SU-DHL-6 (cell line): Measurements from ENCODE around the gene AGPAT2.

Source experiments
- H2AFZ ChIP-seq: fragments of 200-600 bp; sonication (generic); 2 replicates; pipeline ENCODE4 v1.6.1; 2014; ENCODE audit warnings: low read depth, mild to moderate bottlenecking, moderate library complexity, mixed read lengths, antibody characterized with exemption, low read length; ENCODE audit not compliant: severe bottlenecking
- H3F3A ChIP-seq: fragments of 200-600 bp; shearing (Covaris generic); 2 replicates; pipeline ENCODE4 v1.6.0; 2016; ENCODE audit warnings: antibody characterized with exemption, mild to moderate bottlenecking; ENCODE audit not compliant: insufficient read depth
- H3K27ac ChIP-seq: fragments of 200-600 bp; sonication (generic); 2 replicates; pipeline ENCODE4 v1.5.1; 2016; ENCODE audit warnings: low read depth, mild to moderate bottlenecking, low read length, moderate library complexity, mixed read lengths
- H3K27me3 ChIP-seq: fragments of 200-600 bp; sonication (generic), shearing (Covaris generic); 2 replicates; pipeline ENCODE4 v1.6.0; 2014; ENCODE audit warnings: mild to moderate bottlenecking, low read length
- H3K36me3 ChIP-seq: fragments of 200-600 bp; sonication (generic); 2 replicates; pipeline ENCODE4 v1.6.1; 2014; ENCODE audit warnings: mild to moderate bottlenecking, low read length, mixed read lengths
- H3K4me2 ChIP-seq: fragments of 300-600, 200-600 bp; shearing (Covaris generic), sonication (generic); 2 replicates; pipeline ENCODE4 v1.6.0; 2014; ENCODE audit warnings: low read length, low read depth, mild to moderate bottlenecking; ENCODE audit not compliant: poor library complexity, severe bottlenecking
- H3K4me3 ChIP-seq: fragments of 200-600 bp; sonication (generic); 2 replicates; pipeline ENCODE4 v1.5.1; 2014; ENCODE audit warnings: antibody characterized with exemption, low read length, mild to moderate bottlenecking, mixed read lengths; ENCODE audit not compliant: insufficient read depth, poor library complexity, severe bottlenecking
- H3K79me2 ChIP-seq: fragments of 200-600 bp; sonication (generic); 2 replicates; pipeline ENCODE4 v1.6.1; 2014; ENCODE audit warnings: mild to moderate bottlenecking, low read length, moderate library complexity; ENCODE audit not compliant: insufficient read depth
- H3K9ac ChIP-seq: fragments of 200-600 bp; sonication (generic); 2 replicates; pipeline ENCODE4 v1.7.0; 2014; ENCODE audit warnings: mild to moderate bottlenecking, low read length
- H3K9me2 ChIP-seq: fragments of 200-600 bp; sonication (generic); replicated peaks from 2 replicates; pipeline ENCODE4 v1.6.1; 2014; ENCODE audit warnings: low read length; ENCODE audit not compliant: insufficient read depth
- H3K9me3 ChIP-seq: fragments of 200-600 bp; sonication (generic); 2 replicates; pipeline ENCODE4 v1.6.1; 2014; ENCODE audit warnings: low read length, mixed read lengths; ENCODE audit not compliant: insufficient read depth
- H4K20me1 ChIP-seq: fragments of 200-600 bp; sonication (generic); 2 replicates; pipeline ENCODE4 v1.6.1; 2014; ENCODE audit warnings: low read depth, mild to moderate bottlenecking, antibody characterized with exemption, low read length, moderate library complexity, mixed read lengths
- EZH2phosphoT487 ChIP-seq: fragments of 200-600 bp; sonication (generic), shearing (Covaris generic); conservative IDR thresholded peaks from 2 replicates; pipeline ENCODE4 v1.6.1; 2018; ENCODE audit warnings: mild to moderate bottlenecking, antibody characterized with exemption, low read length, moderate library complexity, mixed read lengths
- TF ChIP-seq, protein P1 (sequence below): fragments of 200-600 bp; sonication (generic); IDR thresholded peaks from one replicate; pipeline ENCODE4 v1.5.1; 2017; ENCODE audit warnings: antibody characterized with exemption, mild to moderate bottlenecking, low read length, moderate library complexity; ENCODE audit not compliant: insufficient read depth, poor library complexity, severe bottlenecking

AGPAT2 gene

GRCh38 chr9:136664000-136664915, 23.0 kb downstream of the AGPAT2 start:
- H3K27me3 ChIP-seq: no peaks in the 10 kb centered on the region
- H3F3A ChIP-seq: no peaks in the 10 kb centered on the region
- no peak overlapping the region for H3K4me3 ChIP-seq
- no peaks in the 10 kb centered on the region for H3K79me2 ChIP-seq
- H3K4me2 ChIP-seq: no peak overlapping the region
- H3K9ac ChIP-seq: no peak overlapping the region
- no peak overlapping the region for H3K27ac ChIP-seq
- H4K20me1 ChIP-seq: no peaks in the 10 kb centered on the region
- no peak for TF ChIP-seq EZH2phosphoT487
- TF ChIP-seq, protein P1, sequence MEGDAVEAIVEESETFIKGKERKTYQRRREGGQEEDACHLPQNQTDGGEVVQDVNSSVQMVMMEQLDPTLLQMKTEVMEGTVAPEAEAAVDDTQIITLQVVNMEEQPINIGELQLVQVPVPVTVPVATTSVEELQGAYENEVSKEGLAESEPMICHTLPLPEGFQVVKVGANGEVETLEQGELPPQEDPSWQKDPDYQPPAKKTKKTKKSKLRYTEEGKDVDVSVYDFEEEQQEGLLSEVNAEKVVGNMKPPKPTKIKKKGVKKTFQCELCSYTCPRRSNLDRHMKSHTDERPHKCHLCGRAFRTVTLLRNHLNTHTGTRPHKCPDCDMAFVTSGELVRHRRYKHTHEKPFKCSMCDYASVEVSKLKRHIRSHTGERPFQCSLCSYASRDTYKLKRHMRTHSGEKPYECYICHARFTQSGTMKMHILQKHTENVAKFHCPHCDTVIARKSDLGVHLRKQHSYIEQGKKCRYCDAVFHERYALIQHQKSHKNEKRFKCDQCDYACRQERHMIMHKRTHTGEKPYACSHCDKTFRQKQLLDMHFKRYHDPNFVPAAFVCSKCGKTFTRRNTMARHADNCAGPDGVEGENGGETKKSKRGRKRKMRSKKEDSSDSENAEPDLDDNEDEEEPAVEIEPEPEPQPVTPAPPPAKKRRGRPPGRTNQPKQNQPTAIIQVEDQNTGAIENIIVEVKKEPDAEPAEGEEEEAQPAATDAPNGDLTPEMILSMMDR: no peak
- no peaks in the 10 kb centered on the region for H3K36me3 ChIP-seq
- H3K9me2 ChIP-seq: no peaks in the 10 kb centered on the region
- H2AFZ ChIP-seq: no peak overlapping the region
- H3K9me3 ChIP-seq: no peaks in the 10 kb centered on the region

- Histone ChIP-seq H3F3A (no peaks in the 10 kb centered on the region), H3K27me3 (no peaks in the 10 kb centered on the region), H3K4me2 (no peak within 1 kb of the TSS), H3K36me3 (no peaks in the 10 kb centered on the region), H3K79me2 (no peaks in the 10 kb centered on the region), H3K9ac (no peak within 1 kb of the TSS), H3K27ac (no peak within 1 kb of the TSS), H3K9me3 (no peaks in the 10 kb centered on the region), H2AFZ (no peak within 1 kb of the TSS), H3K9me2 (no peaks in the 10 kb centered on the region), H3K4me3 (no peak within 1 kb of the TSS), H4K20me1 (no peaks in the 10 kb centered on the region)
- TF ChIP-seq, protein P1: no peak
- no peak for TF ChIP-seq EZH2phosphoT487
Observed at GRCh38 chr9:136662656-136663581, 24.3 kb downstream of the AGPAT2 start, which contains the start of gene EGFL7. Gene EGFL7, plus strand, starts transcription at chr9:136662916. Its CDS starts 5,367 bp downstream, at chr9:136668283.

- Histone ChIP-seq H3K9ac (no peak overlapping the region), H3K27me3 (no peaks in the 10 kb centered on the region), H3F3A (no peaks in the 10 kb centered on the region), H4K20me1 (no peaks in the 10 kb centered on the region), H3K9me2 (no peaks in the 10 kb centered on the region), H3K27ac (no peak overlapping the region), H3K4me3 (no peak overlapping the region), H3K36me3 (no peaks in the 10 kb centered on the region), H3K79me2 (no peaks in the 10 kb centered on the region), H3K4me2 (no peak overlapping the region), H2AFZ (no peak overlapping the region), H3K9me3 (no peaks in the 10 kb centered on the region)
- no peak for TF ChIP-seq EZH2phosphoT487
- TF ChIP-seq, protein P1: no peak
Observed at GRCh38 chr9:136662326-136662655, 25.0 kb downstream of the AGPAT2 start.
